HG03066 (cell line): ENCODE results near the gene PRDM9.
"Not testable (repeated sequence)": the region's sequence is repeated elsewhere in the genome, so short reads cannot be mapped to it uniquely, and the experiment has no call there.

Source experiments
- ATAC-seq: cut with Tn5 transposase; IDR thresholded peaks from one replicate; pipeline ENCODE4 v1.9.1; 2021; ENCODE audit warnings: low read depth; ENCODE audit not compliant: unreplicated experiment

The PRDM9 gene

DNA sequence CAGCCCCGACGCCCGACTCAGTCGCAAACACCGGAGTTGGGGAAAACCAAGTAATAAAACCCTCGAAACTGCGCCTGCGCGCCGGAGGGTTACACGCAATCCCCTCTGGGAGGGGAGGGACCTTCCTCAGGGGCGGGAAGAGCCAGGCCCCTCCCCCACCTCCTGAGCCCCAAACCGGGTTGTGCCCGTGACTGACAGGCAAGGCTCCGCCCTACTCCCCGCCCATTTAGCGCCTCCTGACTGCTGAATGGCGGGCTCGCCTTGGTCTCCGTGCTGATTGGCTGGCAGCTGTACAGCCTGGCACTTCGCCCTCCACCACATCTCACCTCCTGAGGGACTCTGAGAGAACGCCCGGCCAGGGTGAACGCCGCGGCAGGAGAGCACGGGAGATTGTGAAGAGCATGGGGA is at the start of gene PRDM9:
TSS of gene PRDM9 (plus strand) at position 332 of the 408 bp plus-strand sequence. CDS start 1,425 bp downstream, outside the sequence.
- no peak for ATAC-seq

DNA sequence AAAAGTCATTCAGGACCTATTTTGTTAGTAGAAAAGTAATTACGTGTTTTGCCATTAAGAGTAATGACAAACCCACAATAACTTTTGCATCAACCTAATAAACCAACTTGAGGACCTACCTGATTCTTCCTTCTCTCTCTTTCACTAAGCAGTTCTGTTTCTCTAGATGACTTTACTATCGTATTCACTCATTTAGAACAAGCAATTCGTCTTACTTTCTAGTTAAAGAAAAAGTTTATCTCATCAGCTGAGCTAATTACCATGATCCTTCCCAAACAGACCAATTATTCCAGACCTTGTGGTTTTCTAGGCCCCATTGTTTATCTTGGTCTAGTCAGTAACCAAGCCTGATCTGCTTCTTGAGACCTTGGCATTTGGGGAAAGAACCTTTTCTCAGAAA is 49.6 kb upstream of the PRDM9 start:
- no peak for ATAC-seq

DNA sequence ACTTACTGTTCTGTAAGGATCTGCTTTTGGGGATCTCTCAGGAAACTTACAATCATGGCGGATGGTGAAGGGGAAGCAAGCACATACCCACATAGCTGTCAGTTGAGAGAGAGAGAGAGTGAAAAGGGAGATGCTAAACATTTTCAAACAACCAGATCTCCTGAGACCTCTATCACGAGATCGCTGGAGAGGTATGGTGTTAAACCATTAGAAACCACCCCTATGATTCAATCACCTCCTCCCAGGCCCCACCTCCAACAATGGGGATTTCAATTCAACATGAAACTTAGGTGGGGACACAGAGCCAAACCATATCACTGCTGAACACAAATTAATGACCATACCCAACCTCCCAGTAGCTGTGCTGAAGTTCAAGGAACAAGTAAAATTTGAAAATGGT is 48.2 kb upstream of the PRDM9 start:
- ATAC-seq = no peak

GRCh38 chr5:23461576-23461975 is 45.8 kb upstream of the PRDM9 start:
- no peak for ATAC-seq

- ATAC-seq = no peak
Measured at GRCh38 chr5:23466401-23466912, 41.0 kb upstream of the PRDM9 start.

GRCh38 chr5:23468658-23469057 is 38.8 kb upstream of the PRDM9 start:
- ATAC-seq = no peak

DNA sequence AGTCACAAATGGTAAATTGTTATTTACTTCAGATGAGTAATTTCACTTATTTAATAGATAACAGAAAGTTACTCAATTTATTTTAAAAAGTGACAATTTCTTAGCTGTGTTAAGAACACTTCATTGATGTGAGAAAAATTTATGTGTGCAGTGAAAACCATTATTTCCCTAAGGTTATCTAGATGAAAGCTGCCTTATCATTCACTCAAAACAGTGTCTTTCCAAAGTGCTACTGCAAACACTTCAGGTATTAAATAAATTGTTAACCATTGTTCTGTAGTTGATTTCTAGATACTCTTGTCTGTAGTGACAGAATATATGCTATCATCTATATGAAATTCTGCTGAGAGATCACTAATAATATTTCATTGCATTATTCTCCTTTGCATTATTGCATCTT is 33.5 kb upstream of the PRDM9 start:
- no peak for ATAC-seq

GRCh38 chr5:23474315-23474714 is 33.1 kb upstream of the PRDM9 start:
- no peak for ATAC-seq

DNA sequence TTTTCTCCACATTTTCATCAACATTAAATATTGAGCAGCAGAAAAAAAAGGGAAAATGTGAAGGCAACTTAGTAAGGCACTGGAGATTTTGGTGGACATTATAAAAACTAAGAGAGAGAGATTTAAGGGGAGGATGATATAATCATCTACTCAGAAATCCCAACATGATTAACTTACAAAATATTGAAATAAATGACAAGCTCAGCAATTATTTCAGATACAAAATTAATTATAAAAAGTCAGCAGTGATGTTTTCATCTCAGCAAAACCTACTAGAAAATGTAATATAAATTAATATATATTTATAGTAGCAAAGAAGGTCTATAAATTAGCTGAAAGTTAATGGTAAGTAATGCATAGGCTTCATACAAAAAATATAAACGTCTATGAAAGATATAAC is 30.8 kb upstream of the PRDM9 start:
- ATAC-seq = no peak

DNA sequence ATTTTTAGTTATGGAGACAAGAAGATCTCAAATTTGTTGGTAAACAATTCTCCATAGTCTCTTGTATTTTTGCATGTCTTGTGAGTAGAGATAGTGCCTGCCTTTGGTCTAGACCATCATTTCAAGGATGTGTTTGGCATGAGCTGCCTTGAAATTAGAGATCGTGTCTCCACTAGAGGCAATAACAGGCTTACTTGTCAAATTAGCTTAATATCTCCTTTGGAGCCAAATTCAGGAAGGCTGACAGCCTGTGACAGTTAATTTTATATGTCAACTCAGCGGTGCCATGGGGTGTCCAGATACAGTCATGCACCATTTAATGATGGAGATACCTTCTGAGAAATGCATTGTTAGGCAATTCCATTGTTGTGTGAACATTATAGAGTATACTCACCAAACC is 24.8 kb upstream of the PRDM9 start:
- no peak for ATAC-seq

GRCh38 chr5:23483090-23483489 is 24.3 kb upstream of the PRDM9 start:
- ATAC-seq = no peak

DNA sequence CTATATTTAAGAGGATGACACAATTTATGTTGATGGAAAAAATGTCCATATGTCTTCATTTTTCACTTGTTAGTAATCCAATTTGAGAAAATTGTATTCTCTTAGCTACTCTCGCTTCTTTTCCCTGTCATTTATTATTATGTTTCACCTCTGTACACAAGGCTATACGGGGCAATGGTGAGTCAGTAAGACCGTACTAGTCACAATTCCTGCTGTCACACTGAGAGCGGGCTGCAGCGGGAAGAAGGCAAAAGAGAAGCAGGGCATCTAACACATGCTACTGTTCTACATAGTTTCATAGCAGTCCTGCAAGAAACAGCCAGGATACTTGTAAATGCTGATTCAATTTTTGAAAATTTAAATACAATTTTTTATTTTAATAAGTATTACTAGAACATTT is 23.3 kb upstream of the PRDM9 start:
- no peak for ATAC-seq

DNA sequence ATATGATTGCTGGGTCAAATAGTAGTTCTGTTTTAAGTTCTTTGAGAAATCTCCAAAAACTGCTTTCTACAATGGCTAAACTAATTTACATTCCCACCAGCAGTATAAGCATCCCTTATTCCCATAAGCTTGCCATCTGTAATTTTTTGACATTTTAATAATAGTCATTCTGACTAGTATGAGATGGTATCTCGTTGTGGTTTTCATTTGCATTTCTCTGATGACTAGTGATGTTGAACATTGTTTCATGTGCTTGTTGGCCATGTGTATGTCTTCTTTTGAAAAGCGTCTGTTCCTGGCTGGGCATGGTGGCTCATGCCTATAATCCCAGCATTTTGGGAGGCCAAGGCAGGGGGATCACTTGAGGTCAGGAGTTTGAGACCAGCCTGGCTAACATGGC is 21.2 kb upstream of the PRDM9 start:
- not testable (repeated sequence) for ATAC-seq

DNA sequence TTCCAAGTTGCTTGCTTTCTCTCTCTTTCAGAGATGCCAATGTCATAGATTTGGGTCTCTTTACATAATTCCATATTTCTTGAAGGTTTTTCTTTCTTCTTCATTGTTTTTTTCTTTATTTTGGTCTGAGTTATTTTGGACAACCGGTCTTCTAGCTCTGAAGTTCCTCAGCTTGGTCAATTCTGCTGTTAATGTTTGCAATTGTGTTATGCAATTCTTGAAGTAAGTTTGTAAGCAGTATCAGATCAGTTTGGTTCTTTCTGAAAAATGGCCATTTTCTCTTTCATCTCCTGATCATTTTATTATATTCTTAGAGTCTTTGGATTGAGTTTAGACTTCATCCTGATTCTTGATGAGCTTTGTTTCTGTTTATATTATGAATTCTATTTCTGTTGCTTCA is 16.4 kb upstream of the PRDM9 start:
- ATAC-seq = no peak

DNA sequence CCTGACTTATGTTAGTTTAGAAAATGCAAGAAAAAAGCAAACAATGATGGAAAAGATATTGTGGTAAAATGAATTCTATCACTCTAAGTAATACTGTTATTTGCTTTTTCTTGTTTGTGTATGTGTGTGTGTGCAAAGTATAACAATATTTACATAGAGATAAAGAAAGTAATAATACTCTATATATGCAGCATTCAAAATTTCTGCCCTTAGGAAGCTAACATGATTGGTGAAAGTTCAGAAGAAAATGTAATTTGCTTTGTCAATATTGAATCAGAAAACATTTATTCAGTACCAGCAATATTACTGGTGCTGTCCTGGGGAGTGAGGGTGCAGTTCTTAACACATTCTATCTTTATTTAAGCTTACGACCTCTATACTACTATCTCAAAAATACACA is 12.9 kb upstream of the PRDM9 start:
- ATAC-seq = no peak

GRCh38 chr5:23496576-23496975 is 10.8 kb upstream of the PRDM9 start:
- ATAC-seq = no peak

DNA sequence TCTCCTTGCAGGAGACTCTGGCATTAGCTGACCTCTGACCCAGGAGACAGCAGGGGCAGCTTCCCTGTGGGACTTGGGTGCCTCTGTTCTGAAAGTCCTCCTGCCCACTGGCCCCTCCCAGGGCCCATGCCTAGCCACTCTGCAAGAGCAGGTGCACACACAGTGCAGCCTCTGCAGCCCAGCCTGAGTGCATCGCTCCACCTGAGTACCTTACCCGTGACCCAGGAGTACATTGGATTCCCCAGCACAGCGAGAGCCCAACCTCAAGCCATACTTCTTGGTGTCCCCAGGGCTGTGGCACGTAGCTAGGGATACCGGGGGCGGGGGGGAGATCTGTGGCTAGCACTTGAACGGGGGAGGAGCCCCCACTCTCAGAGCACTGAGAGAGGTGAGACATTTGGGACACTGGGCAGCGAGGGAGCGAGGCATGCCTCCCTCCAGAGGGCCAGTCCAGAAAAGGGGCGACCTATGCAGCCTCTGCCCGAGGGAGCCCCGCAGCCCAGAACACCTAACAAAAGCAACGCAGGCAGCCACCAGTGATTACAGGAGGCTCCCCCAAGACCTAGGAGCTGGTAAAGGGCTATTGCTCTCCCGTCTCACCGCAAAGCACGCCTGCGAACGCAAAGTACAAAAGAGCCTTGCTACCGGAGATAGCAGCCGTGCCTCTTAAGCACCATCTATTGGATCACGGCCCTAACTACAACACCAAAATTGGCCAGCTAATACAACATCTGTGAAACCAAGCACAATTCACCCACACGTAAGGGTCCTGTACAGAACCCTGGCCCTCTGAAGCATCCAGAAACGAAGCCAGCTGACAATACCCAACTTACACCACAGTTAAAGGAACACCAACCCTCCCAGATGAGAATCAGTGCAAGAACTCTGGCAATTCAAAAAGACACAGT is 826 bp upstream of the PRDM9 start:
- no peak for ATAC-seq

GRCh38 chr5:23510434-23510833 is 3.0 kb downstream of the PRDM9 start:
- ATAC-seq = not testable (repeated sequence)

GRCh38 chr5:23522553-23522952 is 15.1 kb downstream of the PRDM9 start:
- no peak for ATAC-seq

DNA sequence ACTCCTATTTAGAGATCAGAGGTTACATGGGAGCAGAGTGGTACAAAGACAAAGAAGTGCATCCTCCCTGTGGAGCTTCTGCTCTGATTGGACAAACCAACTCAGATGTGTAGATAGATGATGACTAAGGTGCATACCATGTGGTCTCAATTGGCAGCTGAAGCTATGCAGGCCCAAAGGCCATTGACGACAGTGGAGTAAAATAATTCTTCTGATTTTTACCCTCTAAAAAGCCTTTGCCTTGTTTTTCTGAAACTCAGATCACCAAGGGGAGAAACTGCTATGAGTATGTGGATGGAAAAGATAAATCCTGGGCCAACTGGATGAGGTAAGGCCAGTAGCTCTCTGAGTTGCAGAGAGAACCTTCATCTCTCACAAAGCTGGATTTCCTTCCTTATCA is 15.6 kb downstream of the PRDM9 start:
- no peak for ATAC-seq

DNA sequence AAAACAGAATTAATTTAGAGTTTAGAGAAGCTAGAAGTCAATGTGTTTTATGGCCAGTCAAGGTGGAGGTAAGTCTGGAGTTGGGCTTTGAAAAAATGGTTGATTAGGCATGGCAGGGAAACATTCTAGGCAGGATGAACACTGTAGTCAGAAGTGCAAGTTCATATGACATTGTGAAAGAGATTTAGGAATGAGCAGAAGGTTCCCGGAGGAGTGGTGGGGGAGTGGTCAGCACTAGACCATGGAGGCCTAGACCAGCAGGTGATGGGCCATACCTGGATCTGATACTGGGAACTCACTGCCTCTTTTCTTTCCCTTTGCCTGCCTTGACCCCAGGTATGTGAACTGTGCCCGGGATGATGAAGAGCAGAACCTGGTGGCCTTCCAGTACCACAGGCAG is 16.6 kb downstream of the PRDM9 start:
- no peak for ATAC-seq

GRCh38 chr5:23525751-23526150 is 18.3 kb downstream of the PRDM9 start:
- no peak for ATAC-seq
